B cell (primary cell): ENCODE results near the gene CCDC78. TPM values are rescaled to one million over a fixed set of nuclear protein-coding genes. Genes with fewer than 3 reads are reported as not detected.

Experiments
- ATAC-seq: fragments of 200-7000 bp; cut with Tn5 transposase; one replicate; pipeline ENCODE4 v1.10.0; 2021; ENCODE audit warnings: low read depth, mild to moderate bottlenecking, moderate number of reproducible peaks, moderate library complexity
- CTCF ChIA-PET: fragments of 350-600 bp; sonication (Branson Sonifier 250); formaldehyde crosslinking; loops from one replicate; lab custom pipeline; 2021; ENCODE audit warnings: antibody characterized with exemption, inconsistent platforms; lab: Charles Lee
- POLR2A ChIA-PET: fragments of 350-600 bp; sonication (Branson Sonifier 250); formaldehyde crosslinking; loops from one replicate; lab custom pipeline; 2021; ENCODE audit warnings: antibody characterized with exemption; lab: Charles Lee
- DNase-seq: peaks from one replicate; pipeline ENCODE4 v3.0.0; 2013
- H2AFZ ChIP-seq: 2 replicates; pipeline ENCODE4 v1.6.1; 2012; ENCODE audit warnings: mild to moderate bottlenecking, low read depth, low read length; ENCODE audit not compliant: insufficient read depth, poor library complexity, severe bottlenecking
- H3K27ac ChIP-seq, 2 donors: 1 replicate in 1 of 2; 2 replicates in 1 of 2; pipeline ENCODE4 v1.5.1; 2012 to 2013; ENCODE audit warnings: low read length in 2 of 2, mild to moderate bottlenecking in 2 of 2, moderate library complexity in 1 of 2
- H3K27me3 ChIP-seq, 4 experiments: fragments of 200-600 bp in 1 of 4; sonication (generic) in 1 of 4; replicated peaks in 1 of 4; 1 replicate in 2 of 4; 2 replicates in 2 of 4; pipeline versions ENCODE4 v1.6.1 to v1.7.0; 2013 to 2016; ENCODE audit warnings: low read length in 3 of 4, mild to moderate bottlenecking in 2 of 4, mixed read lengths in 1 of 4, moderate library complexity in 1 of 4; ENCODE audit not compliant: insufficient read depth in 4 of 4, control insufficient read depth in 3 of 4; ENCODE audit errors: control extremely low read depth in 1 of 4
- H3K36me3 ChIP-seq, 2 experiments: replicated peaks in 1 of 2; 1 replicate in 1 of 2; 2 replicates in 1 of 2; pipeline versions ENCODE4 v1.6.1 to v1.7.1; 2013; ENCODE audit warnings: low read length in 1 of 2; ENCODE audit not compliant: insufficient read depth in 2 of 2, control insufficient read depth in 1 of 2; ENCODE audit errors: control extremely low read depth in 1 of 2, extremely low read depth in 1 of 2
- H3K4me1 ChIP-seq, 2 donors: fragments of 200-600 bp in 1 of 2; sonication (generic) in 1 of 2; 1 replicate in 1 of 2; 2 replicates in 1 of 2; pipeline versions ENCODE4 v1.5.1 to v1.6.1; 2013 to 2017; ENCODE audit warnings: low read length in 2 of 2; ENCODE audit not compliant: control insufficient read depth in 2 of 2, insufficient read depth in 2 of 2
- H3K4me2 ChIP-seq: replicated peaks from 2 replicates; pipeline ENCODE3; 2012; ENCODE audit warnings: mild to moderate bottlenecking, low read depth, low read length; ENCODE audit not compliant: poor library complexity, severe bottlenecking
- H3K4me3 ChIP-seq, 5 experiments: fragments of 200-600 bp in 1 of 5; sonication (generic) in 1 of 5; 1 replicate in 3 of 5; 2 replicates in 2 of 5; pipeline versions ENCODE4 v1.5.1 to v1.7.0; 2011 to 2016; ENCODE audit warnings: low read length in 4 of 5, mild to moderate bottlenecking in 4 of 5, low read depth in 2 of 5, control low read depth in 1 of 5, moderate library complexity in 1 of 5; ENCODE audit not compliant: insufficient read depth in 1 of 5; ENCODE audit errors: control extremely low read depth in 1 of 5, extremely low read depth in 1 of 5
- H3K79me2 ChIP-seq: fragments of 200-600 bp; sonication (generic); one replicate; pipeline ENCODE4 v1.6.0; 2016; ENCODE audit warnings: low read length; ENCODE audit not compliant: control insufficient read depth, insufficient read depth
- H3K9ac ChIP-seq: fragments of 200-600 bp; sonication (generic); 2 replicates; pipeline ENCODE4 v1.6.1; 2017; ENCODE audit warnings: mild to moderate bottlenecking, low read length, moderate library complexity
- H3K9me3 ChIP-seq, 3 donors: one replicate each; pipeline versions ENCODE4 v1.6.1 to v1.7.1; 2013; ENCODE audit warnings: low read length in 2 of 3; ENCODE audit not compliant: control insufficient read depth in 2 of 3, insufficient read depth in 1 of 3; ENCODE audit errors: control extremely low read depth in 1 of 3
- H4K20me1 ChIP-seq: 2 replicates; pipeline ENCODE4 v1.6.0; 2012; ENCODE audit warnings: mild to moderate bottlenecking, low read length; ENCODE audit not compliant: insufficient read depth, control insufficient read depth, poor library complexity, severe bottlenecking
- H3K27ac Mint-ChIP-seq: one replicate; pipeline ENCODE4 v1.8.0; 2021; ENCODE audit warnings: mixed read lengths
- H3K27me3 Mint-ChIP-seq: one replicate; pipeline ENCODE4 v1.8.0; 2021; ENCODE audit warnings: mixed read lengths
- H3K4me1 Mint-ChIP-seq: one replicate; pipeline ENCODE4 v1.8.0; 2021; ENCODE audit warnings: mixed read lengths
- H3K4me3 Mint-ChIP-seq: one replicate; pipeline ENCODE4 v1.8.0; 2021; ENCODE audit warnings: mixed read lengths
- H3K9me3 Mint-ChIP-seq: one replicate; pipeline ENCODE4 v1.8.0; 2022; ENCODE audit warnings: mixed read lengths; ENCODE audit not compliant: insufficient read depth
- CTCF ChIP-seq: fragments of 200-600 bp; IDR thresholded peaks from one replicate; pipeline ENCODE4 v1.8.0; 2022; ENCODE audit warnings: antibody characterized with exemption, mild to moderate bottlenecking
- EZH2 ChIP-seq: IDR thresholded peaks from 2 replicates; pipeline ENCODE4 v1.6.1; 2012; ENCODE audit warnings: borderline replicate concordance, low read depth, mild to moderate bottlenecking, moderate library complexity, low read length; ENCODE audit not compliant: insufficient read depth, poor library complexity, severe bottlenecking
- WGBS: methylation state at CpG from one replicate; pipeline ENCODE4 v1.1.5; 2013; ENCODE audit warnings: missing lambda C conversion rate; ENCODE audit not compliant: insufficient coverage; 5-methylcytosine and 5-hydroxymethylcytosine counted together
- intact Hi-C: fragments of 100-400 bp; cut with micrococcal nuclease; formaldehyde crosslinking; loops from one replicate; pipeline ENCODE4 v1.10.0; 2022
- polyA plus RNA-seq: library from polyadenylated mRNA; depleted of rRNA; stranded (reverse); fragments of >200 nt; gene quantifications from 2 replicates; pipeline ENCODE4 v1.2.3, GENCODE V29; 2012
- total RNA-seq, 2 donors: library from RNA; stranded (reverse); fragments of 120-200 nt in 1 of 2; gene quantifications; 1 replicate in 1 of 2; 2 replicates in 1 of 2; pipeline versions ENCODE4 v1.2.3 to v1.2.4, GENCODE V29; 2013 to 2022

Gene CCDC78
- total and polyA plus RNA-seq, 2 donors (not counting 1 experiment from before 2014, with no cell fraction given), result 11.8 to 34.2 TPM

- CTCF ChIA-PET, result no interaction called here
- WGBS, result 69% methylated on average over 19 of the region's 21 CpGs
- no peak overlapping the region for H3K9ac ChIP-seq
- no peak overlapping the region for H2AFZ ChIP-seq
- no peak for ATAC-seq
- TF ChIP-seq EZH2 (no peak), CTCF (no peak)
- H4K20me1 ChIP-seq, result peaks cover 27% of the 10 kb centered on the region
- Mint-ChIP-seq H3K9me3 (no peaks in the 10 kb centered on the region), H3K4me1 (peaks cover 40% of the 10 kb centered on the region), H3K27me3 (peaks cover 6% of the 10 kb centered on the region), H3K27ac (no peak overlapping the region), H3K4me3 (peak overlapping the region; percentile 88)
- peaks cover 0 to 17% of the 10 kb centered on the region in 2 experiments for H3K36me3 ChIP-seq
- peaks cover 25 to 56% of the 10 kb centered on the region in 2 donors for H3K4me1 ChIP-seq
- intact Hi-C loops, result loop anchor here (2.0 to 5.0 kb wide), 2 partner anchors 90 to 999 kb away; partner anchors contain the start of gene JPT2
- H3K4me3 ChIP-seq, result no peak overlapping the region
- no peak overlapping the region for H3K4me2 ChIP-seq
- peaks cover 0 to 25% (median 11%) of the 10 kb centered on the region in 4 experiments for H3K27me3 ChIP-seq
- H3K9me3 ChIP-seq, result peaks cover 0 to 7% (median 0%) of the 10 kb centered on the region in 3 donors
- peaks cover 26% of the 10 kb centered on the region for H3K79me2 ChIP-seq
- no peak overlapping the region for H3K27ac ChIP-seq
- DNase-seq, result no peak
- POLR2A ChIA-PET, result no interaction called here
Measured at GRCh38 chr16:678209-678857, 47.9 kb downstream of the CCDC78 start.
